HepG2 (cell line): ENCODE measurements around the gene ARFGAP1. TPM values are rescaled to one million over a fixed set of nuclear protein-coding genes. Genes with fewer than 3 reads are reported as not detected.

Experiments used
- POLR2AphosphoS2 ChIP-seq: IDR thresholded peaks from 2 replicates; pipeline ENCODE4 v1.6.1; 2011; ENCODE audit warnings: low read depth, low read length, improper control_type of control experiment
- PTBP1 ChIP-seq: fragments of 200-400 bp; formaldehyde crosslinking; IDR thresholded peaks from 2 replicates; pipeline ENCODE4 v1.6.1; 2018; ENCODE audit warnings: low read length, low read depth; ENCODE audit not compliant: poor library complexity, severe bottlenecking
- RBAK ChIP-seq: sonication (generic); formaldehyde crosslinking; IDR thresholded peaks from 2 replicates; pipeline ENCODE4 v1.5.1; 2020; ENCODE audit warnings: mild to moderate bottlenecking, missing genetic modification reagents
- SMYD3 ChIP-seq: sonication (generic); formaldehyde crosslinking; IDR thresholded peaks from 2 replicates; pipeline ENCODE4 v1.8.1; 2023; ENCODE audit warnings: mild to moderate bottlenecking, missing genetic modification reagents
- ZNF225 ChIP-seq: sonication (generic); formaldehyde crosslinking; IDR thresholded peaks from 2 replicates; pipeline ENCODE4 v1.4.0; 2020; ENCODE audit warnings: mild to moderate bottlenecking, missing genetic modification reagents
- polyA plus RNA-seq, 8 experiments: library from polyadenylated mRNA; depleted of rRNA in 3 of 8; stranded (reverse) in 7 of 8; unstranded in 1 of 8; fragments of >200 nt; fragmentation: Illumina TruSeq in 4 of 8; extraction: Trizol in 4 of 8; gene quantifications; 2 replicates each; pipeline versions ENCODE4 v1.2.1 to v1.2.3, GENCODE V29; 2011 to 2016; ENCODE audit warnings: low read depth in 4 of 8, missing spikeins in 1 of 8, mixed read lengths in 1 of 8; ENCODE audit not compliant: insufficient read depth in 1 of 8
- total RNA-seq, 5 experiments: library from RNA; depleted of rRNA; stranded (reverse); fragments of >200 nt; fragmentation: Illumina TruSeq; extraction: Trizol; gene quantifications; 2 replicates each; pipeline ENCODE4 v1.2.3, GENCODE V29; 2016; ENCODE audit warnings: low read depth in 1 of 5
- TF ChIP-seq, protein P1 (sequence below): sonication (generic); formaldehyde crosslinking; IDR thresholded peaks from 2 replicates; pipeline ENCODE4 v1.5.1; 2020; ENCODE audit warnings: missing genetic modification reagents, mild to moderate bottlenecking, borderline replicate concordance
- TF ChIP-seq, protein P2 (sequence below): sonication (generic); formaldehyde crosslinking; IDR thresholded peaks from 2 replicates; pipeline ENCODE4 v1.5.1; 2020; ENCODE audit warnings: missing genetic modification reagents, mild to moderate bottlenecking, borderline replicate concordance
- TF ChIP-seq, protein P3 (sequence below): sonication (generic); formaldehyde crosslinking; IDR thresholded peaks from 2 replicates; pipeline ENCODE4 v1.4.0; 2020; ENCODE audit warnings: missing genetic modification reagents, borderline replicate concordance
- TF ChIP-seq, protein P4 (sequence below): sonication (generic); formaldehyde crosslinking; IDR thresholded peaks from 2 replicates; pipeline ENCODE4 v1.9.0; 2021; ENCODE audit warnings: mild to moderate bottlenecking, missing genetic modification reagents

ARFGAP1 gene
- total and polyA plus RNA-seq, 2 of the 13 experiments (the other 11 are each of a cell fraction or from before 2014, with no cell fraction given), result 132 TPM

DNA sequence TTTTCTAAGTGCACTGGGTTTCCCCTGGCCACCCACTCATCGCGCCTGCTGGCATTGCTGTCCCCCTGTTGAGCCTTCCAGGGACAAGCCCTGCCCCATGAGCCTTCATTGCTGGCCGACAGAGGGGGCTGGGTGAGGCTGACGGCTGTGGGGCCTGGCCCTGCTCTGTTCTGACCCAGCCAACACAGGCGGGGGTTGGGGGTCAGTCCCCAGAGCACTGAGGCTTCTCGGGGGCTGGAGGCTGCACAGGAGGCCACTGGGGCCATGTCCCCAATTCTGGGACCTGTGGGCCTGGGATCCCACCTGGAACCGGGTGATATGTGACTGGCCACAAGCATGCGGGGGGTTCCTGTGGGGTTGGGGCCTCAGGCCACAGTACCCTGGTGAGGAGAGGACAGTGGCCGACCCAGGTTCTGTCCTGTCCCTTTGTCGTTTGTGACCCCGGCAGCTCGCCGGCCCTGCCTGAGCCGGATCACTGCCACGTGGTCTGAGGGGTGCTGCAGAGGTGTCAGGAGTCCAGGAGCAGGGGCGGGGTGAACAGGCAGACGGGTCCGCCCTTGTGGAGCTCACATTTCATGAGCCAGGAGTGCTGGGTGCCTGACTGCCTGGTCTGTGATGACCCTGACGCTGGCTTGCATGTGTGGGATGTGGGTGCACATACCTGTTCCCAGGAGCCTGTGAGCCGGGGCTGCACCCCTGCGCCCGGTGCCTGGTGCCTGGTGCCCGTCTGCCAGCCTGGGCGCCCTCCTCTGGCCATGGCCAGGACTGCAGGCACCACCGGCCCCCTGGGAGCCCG lies 18.3 kb downstream of the ARFGAP1 start (continued):
- TF ChIP-seq, protein P1, sequence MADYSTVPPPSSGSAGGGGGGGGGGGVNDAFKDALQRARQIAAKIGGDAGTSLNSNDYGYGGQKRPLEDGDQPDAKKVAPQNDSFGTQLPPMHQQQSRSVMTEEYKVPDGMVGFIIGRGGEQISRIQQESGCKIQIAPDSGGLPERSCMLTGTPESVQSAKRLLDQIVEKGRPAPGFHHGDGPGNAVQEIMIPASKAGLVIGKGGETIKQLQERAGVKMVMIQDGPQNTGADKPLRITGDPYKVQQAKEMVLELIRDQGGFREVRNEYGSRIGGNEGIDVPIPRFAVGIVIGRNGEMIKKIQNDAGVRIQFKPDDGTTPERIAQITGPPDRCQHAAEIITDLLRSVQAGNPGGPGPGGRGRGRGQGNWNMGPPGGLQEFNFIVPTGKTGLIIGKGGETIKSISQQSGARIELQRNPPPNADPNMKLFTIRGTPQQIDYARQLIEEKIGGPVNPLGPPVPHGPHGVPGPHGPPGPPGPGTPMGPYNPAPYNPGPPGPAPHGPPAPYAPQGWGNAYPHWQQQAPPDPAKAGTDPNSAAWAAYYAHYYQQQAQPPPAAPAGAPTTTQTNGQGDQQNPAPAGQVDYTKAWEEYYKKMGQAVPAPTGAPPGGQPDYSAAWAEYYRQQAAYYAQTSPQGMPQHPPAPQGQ (CRISPR knock-in tag), result no peak
- TF ChIP-seq RBAK (CRISPR knock-in tag) (no peak), SMYD3 (CRISPR knock-in tag) (no peak), POLR2AphosphoS2 (no peak; the same call in 1 of the 2 replicates), PTBP1 (no peak), ZNF225 (peak; percentile 48; the same call in 1 of the 2 replicates)
- TF ChIP-seq, protein P2, sequence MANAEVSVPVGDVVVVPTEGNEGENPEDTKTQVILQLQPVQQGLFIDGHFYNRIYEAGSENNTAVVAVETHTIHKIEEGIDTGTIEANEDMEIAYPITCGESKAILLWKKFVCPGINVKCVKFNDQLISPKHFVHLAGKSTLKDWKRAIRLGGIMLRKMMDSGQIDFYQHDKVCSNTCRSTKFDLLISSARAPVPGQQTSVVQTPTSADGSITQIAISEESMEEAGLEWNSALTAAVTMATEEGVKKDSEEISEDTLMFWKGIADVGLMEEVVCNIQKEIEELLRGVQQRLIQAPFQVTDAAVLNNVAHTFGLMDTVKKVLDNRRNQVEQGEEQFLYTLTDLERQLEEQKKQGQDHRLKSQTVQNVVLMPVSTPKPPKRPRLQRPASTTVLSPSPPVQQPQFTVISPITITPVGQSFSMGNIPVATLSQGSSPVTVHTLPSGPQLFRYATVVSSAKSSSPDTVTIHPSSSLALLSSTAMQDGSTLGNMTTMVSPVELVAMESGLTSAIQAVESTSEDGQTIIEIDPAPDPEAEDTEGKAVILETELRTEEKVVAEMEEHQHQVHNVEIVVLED (CRISPR knock-in tag), result peak; percentile 31; the same call in 1 of the 2 replicates
- TF ChIP-seq, protein P3, sequence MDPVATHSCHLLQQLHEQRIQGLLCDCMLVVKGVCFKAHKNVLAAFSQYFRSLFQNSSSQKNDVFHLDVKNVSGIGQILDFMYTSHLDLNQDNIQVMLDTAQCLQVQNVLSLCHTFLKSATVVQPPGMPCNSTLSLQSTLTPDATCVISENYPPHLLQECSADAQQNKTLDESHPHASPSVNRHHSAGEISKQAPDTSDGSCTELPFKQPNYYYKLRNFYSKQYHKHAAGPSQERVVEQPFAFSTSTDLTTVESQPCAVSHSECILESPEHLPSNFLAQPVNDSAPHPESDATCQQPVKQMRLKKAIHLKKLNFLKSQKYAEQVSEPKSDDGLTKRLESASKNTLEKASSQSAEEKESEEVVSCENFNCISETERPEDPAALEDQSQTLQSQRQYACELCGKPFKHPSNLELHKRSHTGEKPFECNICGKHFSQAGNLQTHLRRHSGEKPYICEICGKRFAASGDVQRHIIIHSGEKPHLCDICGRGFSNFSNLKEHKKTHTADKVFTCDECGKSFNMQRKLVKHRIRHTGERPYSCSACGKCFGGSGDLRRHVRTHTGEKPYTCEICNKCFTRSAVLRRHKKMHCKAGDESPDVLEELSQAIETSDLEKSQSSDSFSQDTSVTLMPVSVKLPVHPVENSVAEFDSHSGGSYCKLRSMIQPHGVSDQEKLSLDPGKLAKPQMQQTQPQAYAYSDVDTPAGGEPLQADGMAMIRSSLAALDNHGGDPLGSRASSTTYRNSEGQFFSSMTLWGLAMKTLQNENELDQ (CRISPR knock-in tag), result no peak
- TF ChIP-seq, protein P4, sequence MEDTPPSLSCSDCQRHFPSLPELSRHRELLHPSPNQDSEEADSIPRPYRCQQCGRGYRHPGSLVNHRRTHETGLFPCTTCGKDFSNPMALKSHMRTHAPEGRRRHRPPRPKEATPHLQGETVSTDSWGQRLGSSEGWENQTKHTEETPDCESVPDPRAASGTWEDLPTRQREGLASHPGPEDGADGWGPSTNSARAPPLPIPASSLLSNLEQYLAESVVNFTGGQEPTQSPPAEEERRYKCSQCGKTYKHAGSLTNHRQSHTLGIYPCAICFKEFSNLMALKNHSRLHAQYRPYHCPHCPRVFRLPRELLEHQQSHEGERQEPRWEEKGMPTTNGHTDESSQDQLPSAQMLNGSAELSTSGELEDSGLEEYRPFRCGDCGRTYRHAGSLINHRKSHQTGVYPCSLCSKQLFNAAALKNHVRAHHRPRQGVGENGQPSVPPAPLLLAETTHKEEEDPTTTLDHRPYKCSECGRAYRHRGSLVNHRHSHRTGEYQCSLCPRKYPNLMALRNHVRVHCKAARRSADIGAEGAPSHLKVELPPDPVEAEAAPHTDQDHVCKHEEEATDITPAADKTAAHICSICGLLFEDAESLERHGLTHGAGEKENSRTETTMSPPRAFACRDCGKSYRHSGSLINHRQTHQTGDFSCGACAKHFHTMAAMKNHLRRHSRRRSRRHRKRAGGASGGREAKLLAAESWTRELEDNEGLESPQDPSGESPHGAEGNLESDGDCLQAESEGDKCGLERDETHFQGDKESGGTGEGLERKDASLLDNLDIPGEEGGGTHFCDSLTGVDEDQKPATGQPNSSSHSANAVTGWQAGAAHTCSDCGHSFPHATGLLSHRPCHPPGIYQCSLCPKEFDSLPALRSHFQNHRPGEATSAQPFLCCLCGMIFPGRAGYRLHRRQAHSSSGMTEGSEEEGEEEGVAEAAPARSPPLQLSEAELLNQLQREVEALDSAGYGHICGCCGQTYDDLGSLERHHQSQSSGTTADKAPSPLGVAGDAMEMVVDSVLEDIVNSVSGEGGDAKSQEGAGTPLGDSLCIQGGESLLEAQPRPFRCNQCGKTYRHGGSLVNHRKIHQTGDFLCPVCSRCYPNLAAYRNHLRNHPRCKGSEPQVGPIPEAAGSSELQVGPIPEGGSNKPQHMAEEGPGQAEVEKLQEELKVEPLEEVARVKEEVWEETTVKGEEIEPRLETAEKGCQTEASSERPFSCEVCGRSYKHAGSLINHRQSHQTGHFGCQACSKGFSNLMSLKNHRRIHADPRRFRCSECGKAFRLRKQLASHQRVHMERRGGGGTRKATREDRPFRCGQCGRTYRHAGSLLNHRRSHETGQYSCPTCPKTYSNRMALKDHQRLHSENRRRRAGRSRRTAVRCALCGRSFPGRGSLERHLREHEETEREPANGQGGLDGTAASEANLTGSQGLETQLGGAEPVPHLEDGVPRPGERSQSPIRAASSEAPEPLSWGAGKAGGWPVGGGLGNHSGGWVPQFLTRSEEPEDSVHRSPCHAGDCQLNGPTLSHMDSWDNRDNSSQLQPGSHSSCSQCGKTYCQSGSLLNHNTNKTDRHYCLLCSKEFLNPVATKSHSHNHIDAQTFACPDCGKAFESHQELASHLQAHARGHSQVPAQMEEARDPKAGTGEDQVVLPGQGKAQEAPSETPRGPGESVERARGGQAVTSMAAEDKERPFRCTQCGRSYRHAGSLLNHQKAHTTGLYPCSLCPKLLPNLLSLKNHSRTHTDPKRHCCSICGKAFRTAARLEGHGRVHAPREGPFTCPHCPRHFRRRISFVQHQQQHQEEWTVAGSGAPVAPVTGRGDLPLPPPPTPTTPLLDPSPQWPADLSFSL (CRISPR knock-in tag), result no peak
